Measurements from ENCODE around the gene TTLL7.

The TTLL7 gene, protein sequence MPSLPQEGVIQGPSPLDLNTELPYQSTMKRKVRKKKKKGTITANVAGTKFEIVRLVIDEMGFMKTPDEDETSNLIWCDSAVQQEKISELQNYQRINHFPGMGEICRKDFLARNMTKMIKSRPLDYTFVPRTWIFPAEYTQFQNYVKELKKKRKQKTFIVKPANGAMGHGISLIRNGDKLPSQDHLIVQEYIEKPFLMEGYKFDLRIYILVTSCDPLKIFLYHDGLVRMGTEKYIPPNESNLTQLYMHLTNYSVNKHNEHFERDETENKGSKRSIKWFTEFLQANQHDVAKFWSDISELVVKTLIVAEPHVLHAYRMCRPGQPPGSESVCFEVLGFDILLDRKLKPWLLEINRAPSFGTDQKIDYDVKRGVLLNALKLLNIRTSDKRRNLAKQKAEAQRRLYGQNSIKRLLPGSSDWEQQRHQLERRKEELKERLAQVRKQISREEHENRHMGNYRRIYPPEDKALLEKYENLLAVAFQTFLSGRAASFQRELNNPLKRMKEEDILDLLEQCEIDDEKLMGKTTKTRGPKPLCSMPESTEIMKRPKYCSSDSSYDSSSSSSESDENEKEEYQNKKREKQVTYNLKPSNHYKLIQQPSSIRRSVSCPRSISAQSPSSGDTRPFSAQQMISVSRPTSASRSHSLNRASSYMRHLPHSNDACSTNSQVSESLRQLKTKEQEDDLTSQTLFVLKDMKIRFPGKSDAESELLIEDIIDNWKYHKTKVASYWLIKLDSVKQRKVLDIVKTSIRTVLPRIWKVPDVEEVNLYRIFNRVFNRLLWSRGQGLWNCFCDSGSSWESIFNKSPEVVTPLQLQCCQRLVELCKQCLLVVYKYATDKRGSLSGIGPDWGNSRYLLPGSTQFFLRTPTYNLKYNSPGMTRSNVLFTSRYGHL

DNA sequence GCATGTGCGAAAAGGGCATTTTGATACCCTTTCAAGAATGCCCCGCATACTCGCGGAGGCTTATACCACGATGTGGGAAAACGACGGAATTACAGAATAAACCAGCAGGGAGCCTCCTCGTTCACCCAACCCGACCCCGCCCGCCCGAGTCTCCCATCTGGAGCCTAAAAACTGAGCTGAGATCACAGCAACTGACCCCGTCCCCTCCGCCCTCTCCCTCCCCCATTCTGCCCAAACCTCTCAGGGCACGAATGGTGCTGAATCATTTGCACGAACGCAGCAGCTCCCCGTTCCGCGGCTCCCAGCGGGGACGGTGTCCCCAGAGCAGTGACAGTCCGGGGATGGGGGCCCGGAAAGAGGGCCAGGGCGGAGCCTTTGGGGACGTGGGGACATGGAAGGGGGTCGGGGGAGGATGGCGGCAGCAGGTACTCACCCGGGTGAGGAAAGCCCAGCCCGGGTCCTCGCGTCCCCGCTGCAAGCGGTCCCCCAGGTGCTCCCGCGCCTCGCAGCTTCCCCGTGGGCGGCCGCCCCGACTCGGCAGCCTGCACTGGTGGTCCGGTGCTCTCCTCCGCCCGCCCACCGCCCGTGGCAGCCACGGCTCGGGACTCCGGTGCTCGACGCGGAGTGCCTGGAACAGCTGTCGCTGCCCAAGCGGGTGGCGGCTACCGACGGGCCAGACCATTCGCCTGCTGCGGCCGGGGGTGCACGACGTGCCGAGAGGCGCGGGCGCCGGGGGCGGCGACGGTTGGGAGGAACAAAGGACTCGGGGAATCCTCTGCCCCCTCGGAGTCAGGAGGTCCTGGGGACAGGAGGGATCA lies at the start of gene TTLL7:
Gene TTLL7 (minus strand): TSS at position 635 of the 818 bp plus-strand sequence. CDS start 46,921 bp downstream, outside the sequence.
- DNase-seq, result peak; percentile 91 to 93

DNA sequence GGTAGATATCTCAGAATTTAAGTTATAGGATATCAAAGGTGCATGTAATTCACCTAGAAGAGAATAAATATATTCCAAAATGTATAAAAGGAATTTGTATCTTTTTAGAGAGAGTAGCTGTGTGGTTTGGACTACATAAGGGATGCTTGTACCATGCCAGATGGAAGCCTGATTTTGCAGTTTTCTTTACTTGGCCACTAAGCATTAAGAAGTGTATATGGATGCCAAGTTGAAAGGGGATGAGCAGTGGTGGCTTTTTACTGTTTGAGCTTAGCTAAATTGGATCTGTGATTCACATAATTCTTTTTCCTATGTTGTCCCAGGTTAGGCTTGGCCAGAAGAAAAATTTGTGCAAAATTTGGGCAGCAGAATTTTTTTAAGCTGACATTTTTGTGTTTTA lies 43.5 kb upstream of the TTLL7 start:
- DNase-seq, result no peak

DNA sequence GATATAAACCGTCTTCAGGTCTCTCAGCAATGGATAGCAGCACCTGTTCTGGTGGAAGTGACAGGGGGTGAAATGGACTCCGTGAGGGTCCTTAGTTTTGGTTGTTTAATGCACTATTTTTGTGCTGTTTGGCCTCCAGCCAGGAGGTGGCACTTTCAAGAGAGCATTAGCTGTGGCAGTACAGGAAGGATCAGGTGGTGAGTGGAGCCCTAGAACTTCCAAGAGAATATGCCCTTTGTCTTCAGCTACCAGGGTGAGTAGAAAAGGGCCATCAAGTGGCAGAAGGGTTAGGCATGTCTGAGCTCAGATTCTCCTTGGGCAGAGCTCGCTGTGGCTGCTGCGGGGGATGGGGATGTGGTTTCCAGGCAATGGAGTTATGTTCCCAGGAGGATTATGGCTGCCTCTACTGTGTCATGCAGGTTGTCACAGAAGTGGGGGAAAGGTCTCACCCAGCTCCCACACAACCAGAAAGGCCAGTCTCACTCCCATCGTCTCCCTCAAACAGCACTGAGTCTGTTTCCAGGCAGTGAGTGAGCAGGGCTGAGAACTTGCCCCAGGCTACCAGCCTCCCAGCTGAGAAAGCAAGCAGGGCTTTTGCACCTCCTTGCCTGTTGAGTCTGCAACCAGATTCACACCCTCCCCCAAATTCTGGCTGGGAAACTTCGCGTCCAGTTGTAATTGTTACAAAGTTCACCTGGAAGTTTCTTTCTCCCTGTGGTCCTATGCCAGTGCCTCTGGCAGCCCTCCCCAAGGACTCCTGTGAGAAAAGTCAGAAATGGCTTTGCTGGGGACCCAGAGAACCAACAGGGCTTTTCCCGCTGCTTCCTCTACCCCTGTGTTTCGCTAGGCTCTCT lies 39.1 kb upstream of the TTLL7 start:
- DNase-seq, result no peak

DNA sequence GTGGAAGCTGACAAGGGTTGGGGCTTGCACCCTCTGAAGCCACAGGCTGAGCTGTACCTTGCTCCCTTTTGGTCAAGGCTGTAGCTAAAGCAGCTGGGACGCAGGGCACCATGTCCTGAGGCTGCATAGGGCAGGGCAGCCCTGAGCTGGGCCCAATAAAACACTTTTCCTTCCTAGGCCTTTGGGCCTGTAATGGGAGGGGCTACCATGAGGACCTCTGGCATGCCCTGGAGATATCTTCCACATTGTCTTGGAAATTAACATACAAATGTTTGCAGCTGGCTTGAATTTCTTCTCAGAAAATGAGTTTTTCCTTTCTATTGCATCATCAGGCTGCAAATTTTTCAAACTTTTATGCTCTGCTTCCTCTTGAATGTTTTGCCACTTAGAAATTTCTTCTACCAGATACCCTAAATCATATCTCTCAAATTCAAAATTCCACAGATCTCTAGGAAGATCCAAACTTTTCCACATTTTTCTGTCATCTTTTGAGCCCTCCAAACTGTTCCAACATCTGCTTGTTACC lies 32.9 kb upstream of the TTLL7 start:
- DNase-seq, result no peak

DNA sequence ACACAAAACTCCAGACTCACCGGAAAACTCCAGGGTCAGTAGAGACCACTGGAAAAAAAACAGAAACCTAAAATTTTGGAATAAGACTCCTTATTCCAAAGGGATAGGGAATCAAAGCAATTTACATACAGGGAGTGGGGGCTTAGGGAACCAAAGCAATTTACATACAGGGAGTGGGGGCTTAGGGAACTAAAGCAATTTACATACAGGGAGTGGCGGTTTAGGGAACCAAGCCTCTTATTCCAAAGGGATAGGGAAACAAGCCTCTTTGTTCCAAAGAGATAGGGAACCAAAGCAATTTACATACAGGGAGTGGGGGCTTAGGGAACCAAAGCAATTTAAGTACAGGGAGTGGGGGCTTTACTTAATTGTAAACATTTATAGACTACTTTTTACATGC lies 28.4 kb upstream of the TTLL7 start:
- no peak for DNase-seq

DNA sequence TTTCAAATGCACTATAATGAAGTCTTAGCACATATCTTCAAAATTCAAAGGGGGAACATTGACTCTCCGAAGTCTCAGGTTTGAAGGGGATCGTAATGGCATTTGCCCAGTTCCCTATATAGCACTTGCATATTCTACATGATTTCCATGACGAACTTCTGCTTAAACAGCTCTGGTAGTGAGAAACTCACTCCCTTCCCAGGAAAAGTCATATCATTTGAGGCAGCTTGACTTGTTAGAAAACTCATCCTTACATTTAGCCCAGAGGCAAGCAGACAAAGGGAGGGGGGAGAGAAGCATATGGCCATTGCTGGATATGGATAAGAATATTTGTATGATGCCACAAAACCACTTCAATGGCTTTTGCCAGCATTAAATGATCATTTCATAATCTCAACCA lies 27.0 kb upstream of the TTLL7 start:
- DNase-seq, result no peak

DNA sequence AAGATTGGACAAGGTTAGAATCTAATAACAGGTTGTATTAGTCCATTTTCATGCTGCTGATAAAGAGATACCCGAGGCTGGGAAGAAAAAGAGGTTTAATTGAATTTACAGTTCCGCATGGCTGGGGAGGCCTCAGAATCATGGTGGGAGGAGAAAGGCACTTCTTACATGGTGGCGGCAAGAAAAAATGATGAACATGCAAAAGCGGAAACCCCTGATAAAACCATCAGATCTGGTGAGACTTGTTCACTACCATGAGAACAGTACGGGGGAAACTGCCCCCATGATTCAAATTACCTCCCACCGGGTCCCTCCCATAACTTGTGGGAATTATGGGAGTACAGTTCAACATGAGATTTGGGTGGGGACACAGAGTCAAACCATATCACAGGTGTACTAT lies 22.9 kb upstream of the TTLL7 start:
- DNase-seq, result no peak

DNA sequence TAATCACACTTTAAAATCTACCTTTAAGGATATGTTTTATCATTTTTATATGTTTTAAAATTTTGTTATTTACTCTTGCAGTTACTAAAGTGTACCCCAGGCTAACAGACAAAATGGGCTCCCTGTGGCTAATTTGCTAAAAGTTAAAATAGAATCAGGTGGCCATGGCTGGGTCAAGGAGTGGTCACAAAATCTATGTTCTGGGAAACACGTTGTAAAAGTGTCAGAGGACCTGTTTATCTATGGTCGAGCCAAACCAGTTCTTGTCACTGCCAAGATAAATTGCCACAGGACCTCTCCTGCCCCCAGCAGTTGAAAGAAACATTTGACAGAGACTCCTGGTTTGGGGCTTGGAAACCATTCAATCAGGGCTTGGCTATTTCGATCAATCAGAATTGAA lies 21.2 kb upstream of the TTLL7 start:
- DNase-seq, result peak in 1 of 2 experiments; percentile 35

DNA sequence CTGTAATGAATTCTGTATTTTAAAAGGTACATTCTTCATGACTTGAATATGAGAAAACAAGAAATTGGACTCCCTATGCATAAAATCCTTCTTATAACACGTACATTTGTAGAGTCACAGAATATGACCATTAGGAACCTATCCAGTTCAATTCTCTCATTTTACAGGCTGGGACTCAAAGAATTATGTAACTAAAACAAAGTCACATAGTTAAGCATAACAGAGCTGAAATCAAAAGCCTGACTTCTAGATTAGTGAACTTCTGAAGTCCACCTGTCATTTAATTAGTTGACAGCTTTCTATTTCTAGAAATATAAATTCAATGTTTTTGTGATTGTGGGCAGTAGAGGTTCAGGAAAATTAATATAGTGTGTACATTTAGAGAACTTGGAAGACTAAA lies 20.3 kb upstream of the TTLL7 start:
- no peak for DNase-seq

DNA sequence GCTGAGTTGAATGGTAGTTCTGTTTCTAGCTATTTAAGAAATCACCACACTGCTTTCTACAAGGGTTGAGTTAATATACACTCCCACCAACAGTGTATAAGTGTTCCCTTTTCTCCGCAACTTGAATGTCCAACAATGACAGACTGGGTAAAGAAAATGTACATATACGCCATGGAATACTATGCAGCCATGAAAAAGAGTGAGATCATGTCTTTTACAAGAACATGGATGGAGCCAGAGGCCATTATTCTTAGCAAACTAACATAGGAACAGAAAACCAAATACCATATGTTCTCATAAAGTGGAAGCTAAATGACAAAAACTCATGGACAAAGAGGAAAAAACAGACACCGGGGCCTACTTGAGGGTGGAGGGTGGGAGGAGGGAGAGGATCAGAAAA lies 14.8 kb upstream of the TTLL7 start:
- DNase-seq, result no peak

DNA sequence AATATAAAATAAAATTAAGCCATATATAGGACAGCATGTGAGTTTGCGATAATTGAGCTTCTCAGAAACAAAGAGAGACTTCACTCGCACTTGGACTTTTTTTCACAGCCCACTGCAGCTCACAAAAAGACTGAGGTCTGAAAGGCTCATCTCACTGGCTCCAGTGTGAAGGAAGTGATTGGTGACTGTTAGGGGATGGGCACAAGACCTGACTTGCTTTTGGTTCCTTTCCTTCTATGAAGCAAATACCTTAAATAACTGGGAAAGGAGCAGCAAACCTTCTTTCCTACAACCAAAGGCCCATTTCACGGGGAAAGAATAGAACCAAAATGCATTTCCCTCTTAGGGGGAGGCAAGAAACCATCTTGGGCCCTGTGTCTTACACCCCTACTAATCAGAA lies 13.1 kb upstream of the TTLL7 start:
- DNase-seq, result no peak

DNA sequence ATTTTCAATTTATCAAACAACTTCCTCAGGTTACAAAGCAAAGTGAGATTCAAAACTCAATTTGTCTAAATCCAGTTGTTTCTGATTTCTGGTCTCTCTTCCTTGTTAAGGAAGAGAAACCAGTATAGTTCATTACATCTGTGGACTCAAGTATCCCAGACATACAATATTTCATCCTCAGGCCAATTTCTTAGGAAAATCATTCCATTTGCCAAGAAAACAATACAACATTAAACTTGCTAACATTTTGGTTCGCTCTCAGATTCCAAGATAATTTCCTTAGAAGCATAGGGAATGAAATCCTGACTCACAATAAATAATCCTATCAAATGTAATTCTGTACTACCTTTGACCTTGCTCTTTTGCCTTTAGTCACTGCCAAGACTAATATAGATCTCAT lies 11.2 kb upstream of the TTLL7 start:
- no peak for DNase-seq

DNA sequence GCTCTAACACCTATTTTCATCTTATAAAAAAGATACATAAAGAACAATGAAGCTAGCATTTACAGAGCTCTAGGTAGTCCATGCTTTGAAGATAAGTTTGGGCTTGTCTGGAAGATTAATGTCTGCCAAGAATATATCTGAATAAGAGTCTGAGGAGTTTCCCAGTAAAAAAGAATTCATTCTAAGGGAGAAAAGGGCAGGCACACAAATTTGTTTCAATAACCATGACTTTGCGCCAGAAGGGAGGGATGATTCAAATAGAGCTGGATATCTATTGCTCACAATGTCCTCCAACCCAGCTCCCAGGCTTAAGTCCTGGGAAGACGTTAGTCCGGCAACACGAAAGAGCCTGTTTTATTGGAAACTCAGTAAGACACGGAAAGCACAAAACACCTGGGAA lies 9.7 kb upstream of the TTLL7 start:
- no peak for DNase-seq

DNA sequence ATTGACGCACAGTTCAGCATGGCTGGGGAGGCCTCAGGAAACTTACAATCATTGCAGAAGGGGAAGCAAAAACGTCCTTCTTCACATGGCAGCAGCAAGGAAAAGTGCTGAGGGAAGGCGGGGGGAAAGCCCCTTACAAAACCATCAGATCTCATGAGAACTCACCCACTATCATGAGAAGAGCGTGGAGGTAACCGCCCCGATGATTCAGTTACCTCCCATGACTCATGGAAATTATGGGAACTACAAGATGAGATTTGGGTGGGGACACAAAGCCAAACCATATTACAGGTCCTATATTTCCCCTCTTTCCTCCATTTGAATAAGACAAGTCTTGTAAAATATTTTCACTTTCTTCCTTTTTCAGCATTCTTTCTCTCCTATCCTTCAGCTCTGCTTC lies 7.7 kb upstream of the TTLL7 start:
- DNase-seq, result no peak

DNA sequence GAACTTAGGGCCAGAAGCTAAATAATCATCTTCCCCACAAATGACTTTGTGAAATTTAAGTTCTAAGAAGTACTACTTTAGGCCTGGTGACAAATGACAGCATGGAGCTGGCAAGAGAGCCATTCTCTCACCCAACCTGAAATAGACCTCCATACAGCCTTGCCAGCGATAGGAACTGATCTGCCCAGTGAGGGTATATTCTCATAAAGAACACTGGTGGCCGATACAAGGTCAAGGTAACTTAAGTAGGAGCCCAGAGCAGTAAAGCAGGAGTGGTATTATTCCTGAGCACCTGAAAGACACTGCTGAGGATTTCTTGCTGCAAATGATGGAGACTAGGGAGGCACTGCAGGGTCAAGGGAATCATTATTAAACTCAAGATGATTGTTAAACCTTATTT lies 2.6 kb upstream of the TTLL7 start:
- DNase-seq, result no peak

DNA sequence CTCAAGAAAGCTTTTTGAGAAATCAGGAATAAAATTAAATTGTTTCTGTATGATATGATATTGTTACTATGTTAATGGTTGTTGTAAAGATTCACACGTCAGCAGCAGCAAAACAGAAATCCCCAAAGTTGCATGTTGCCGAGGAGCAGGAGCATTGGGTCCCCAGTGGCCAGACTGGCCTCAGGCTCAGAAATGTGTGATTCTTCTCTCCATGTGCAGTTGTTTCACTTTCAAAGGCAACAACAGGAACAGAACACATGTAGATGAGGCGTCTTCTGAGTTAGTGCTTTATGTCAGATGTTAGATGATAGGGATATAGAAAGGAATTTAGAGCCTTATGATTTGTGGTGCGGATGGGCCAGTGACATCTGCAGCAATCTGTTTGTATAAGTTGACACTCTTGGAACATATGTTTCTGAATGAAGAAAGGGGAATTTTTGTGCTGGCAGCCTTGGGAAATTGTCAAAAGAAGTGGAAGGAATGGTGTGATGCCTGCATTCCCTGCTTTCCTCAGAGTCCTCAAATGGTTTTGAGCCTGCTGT lies 2.1 kb upstream of the TTLL7 start:
- no peak for DNase-seq

DNA sequence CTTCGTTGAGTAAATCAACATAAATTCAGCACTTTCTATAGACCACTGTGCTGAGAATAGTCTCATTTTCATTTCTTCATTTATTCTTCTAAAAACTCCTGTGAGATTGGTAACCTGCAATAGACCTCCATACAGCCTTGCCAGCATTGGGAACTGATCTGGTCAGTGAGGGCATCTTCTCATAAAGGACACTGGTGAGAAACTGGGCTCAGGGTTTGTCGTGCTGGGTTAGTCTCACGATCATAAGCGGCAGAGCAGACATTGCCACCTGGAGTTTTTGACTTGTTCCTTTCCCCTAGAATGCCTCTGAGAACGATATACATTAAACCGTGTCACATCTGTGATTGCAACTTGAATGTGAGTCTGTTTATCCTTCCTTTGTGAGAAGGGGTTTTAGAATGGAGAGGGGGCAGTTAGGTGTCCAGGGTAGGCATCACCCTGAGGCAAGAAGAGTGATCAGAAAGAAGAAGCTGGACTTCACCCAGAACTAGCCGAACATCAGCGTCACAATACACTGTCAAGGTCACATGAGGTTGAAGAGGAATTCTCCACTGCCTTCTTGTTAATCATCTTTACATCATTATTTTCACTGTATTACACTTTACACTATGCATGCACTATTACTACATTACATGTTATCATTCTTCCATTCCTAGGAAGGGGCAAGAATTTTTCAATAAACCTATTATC lies 1.4 kb upstream of the TTLL7 start:
- DNase-seq, result no peak

DNA sequence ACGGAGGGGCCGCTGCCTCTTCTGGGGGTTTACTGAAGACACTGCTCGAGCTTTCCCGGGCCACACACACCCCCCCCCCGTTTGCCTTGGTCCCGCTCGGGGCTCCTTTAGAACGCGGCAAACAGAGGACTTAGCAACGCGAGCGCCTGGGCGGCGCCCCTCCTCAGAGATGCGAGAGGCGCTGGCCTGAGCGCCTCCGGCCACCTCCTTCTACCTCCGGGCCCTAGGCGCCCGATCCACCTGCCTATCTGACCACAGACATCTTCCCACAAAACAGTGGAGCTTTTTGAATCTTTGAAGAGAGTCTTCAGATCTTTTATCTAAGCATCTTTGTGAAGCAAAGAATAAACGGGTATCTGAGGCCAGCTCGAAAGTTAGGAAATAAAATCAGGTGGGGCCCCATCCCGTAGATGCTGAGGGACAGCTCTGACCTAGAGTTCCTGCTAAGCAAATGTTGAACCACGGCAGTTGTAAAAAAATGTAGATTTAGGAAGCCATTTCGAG lies 436 bp upstream of the TTLL7 start:
- peak; percentile 91 to 93 for DNase-seq

DNA sequence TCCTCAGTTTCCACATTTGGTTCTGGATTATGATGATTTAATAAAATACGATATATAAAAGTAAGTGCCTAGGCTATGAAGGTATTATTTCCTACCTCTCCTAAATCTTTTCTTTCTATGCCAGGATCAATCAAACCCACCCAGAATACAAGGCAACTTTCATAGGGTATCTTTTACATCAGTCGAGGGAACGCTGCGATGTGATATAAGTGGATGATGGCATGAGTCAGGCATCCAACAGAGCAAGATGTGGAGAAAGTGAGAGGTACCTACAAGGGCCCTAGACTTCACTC lies 781 bp downstream of the TTLL7 start:
- DNase-seq, result no peak

DNA sequence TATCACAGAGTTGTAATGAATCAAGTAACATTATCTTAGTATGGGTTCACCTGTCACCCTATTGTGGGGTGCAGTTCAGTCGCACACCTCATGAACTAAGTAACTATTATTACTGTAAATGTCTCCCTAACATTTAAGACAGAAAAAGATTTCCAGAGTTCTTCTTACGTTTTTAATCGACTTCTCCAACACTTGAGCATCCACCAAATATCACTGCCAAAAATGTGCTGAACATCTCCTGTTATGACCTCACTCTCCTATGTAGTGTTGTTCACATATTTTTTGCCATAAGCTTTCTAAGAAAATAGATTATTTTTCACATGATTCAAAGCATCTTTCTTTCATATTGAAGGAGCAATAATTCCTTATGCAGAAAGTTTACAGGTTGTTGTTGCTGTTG lies 1.3 kb downstream of the TTLL7 start:
- DNase-seq, result no peak

DNA sequence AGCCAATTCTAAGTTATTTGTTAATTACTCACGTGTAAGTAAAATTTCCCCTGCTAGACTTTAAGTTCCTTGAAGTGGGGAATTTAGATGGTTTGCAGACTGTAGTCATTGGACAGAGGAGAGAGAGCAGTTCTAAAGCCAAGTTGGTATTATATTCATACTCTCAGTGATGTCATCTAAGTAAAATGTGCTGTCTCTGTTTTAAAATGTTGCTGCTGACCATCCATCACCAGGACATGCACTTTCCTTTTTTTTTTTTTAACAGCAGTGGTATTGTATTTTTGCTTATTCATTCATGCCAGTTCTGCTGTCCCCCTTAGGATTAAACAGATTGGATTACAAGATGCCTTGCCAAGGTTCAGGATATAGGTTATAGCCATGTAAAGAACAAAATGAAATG lies 2.3 kb downstream of the TTLL7 start:
- DNase-seq, result no peak
